HL-60 (cell line): ENCODE data around the gene VN1R5.

ENCODE experiments used
- GABPA ChIP-seq: IDR thresholded peaks from 2 replicates; pipeline ENCODE4 v1.6.1; 2012; ENCODE audit warnings: low read depth
- REST ChIP-seq: IDR thresholded peaks from 2 replicates; pipeline ENCODE4 v1.6.1; 2012; ENCODE audit warnings: low read depth; ENCODE audit not compliant: insufficient replicate concordance
- TF ChIP-seq, protein P1 (sequence below): IDR thresholded peaks from one replicate; pipeline ENCODE4 v1.5.1; 2011; ENCODE audit warnings: low read length, control low read depth, inconsistent platforms; ENCODE audit not compliant: insufficient read depth

GRCh38 chr1:247300491-247301175, 44.8 kb downstream of the VN1R5 start:
- TF ChIP-seq GABPA (no peak), REST (no peak)
- TF ChIP-seq, protein P1, sequence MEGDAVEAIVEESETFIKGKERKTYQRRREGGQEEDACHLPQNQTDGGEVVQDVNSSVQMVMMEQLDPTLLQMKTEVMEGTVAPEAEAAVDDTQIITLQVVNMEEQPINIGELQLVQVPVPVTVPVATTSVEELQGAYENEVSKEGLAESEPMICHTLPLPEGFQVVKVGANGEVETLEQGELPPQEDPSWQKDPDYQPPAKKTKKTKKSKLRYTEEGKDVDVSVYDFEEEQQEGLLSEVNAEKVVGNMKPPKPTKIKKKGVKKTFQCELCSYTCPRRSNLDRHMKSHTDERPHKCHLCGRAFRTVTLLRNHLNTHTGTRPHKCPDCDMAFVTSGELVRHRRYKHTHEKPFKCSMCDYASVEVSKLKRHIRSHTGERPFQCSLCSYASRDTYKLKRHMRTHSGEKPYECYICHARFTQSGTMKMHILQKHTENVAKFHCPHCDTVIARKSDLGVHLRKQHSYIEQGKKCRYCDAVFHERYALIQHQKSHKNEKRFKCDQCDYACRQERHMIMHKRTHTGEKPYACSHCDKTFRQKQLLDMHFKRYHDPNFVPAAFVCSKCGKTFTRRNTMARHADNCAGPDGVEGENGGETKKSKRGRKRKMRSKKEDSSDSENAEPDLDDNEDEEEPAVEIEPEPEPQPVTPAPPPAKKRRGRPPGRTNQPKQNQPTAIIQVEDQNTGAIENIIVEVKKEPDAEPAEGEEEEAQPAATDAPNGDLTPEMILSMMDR, result no peak
